HG03135 (cell line): Measurements from ENCODE around the gene ADARB2.
"Not testable (repeated sequence)": the region's sequence is repeated elsewhere in the genome, so short reads cannot be mapped to it uniquely, and the experiment has no call there.

Source experiments
- ATAC-seq: cut with Tn5 transposase; IDR thresholded peaks from one replicate; pipeline ENCODE4 v1.9.1; 2021; ENCODE audit warnings: mild to moderate bottlenecking, moderate library complexity; ENCODE audit not compliant: unreplicated experiment

Gene ADARB2

GRCh38 chr10:1253523-1254353, 483.6 kb downstream of the ADARB2 start:
- no peak for ATAC-seq

- no peak for ATAC-seq
These were observed 485.6 kb downstream of the ADARB2 start for GRCh38 chr10:1251769-1252168.

- no peak for ATAC-seq
These were observed 488.0 kb downstream of the ADARB2 start for GRCh38 chr10:1249142-1249920.

- ATAC-seq = not testable (repeated sequence)
These were observed 489.1 kb downstream of the ADARB2 start for GRCh38 chr10:1248262-1248630.

- ATAC-seq = no peak
These were observed 489.6 kb downstream of the ADARB2 start for GRCh38 chr10:1247598-1248261.

- ATAC-seq = no peak
These were observed 492.8 kb downstream of the ADARB2 start for GRCh38 chr10:1244493-1244892.

GRCh38 chr10:1243486-1244234, 493.7 kb downstream of the ADARB2 start:
- ATAC-seq = no peak

- no peak for ATAC-seq
These were observed 494.4 kb downstream of the ADARB2 start for GRCh38 chr10:1242975-1243374.

- no peak for ATAC-seq
These were observed 495.1 kb downstream of the ADARB2 start for GRCh38 chr10:1241973-1242935.

GRCh38 chr10:1241322-1241890, 495.9 kb downstream of the ADARB2 start:
- ATAC-seq = no peak

- no peak for ATAC-seq
These were observed 497.0 kb downstream of the ADARB2 start for GRCh38 chr10:1240341-1240775.

GRCh38 chr10:1233031-1233430, 504.3 kb downstream of the ADARB2 start:
- ATAC-seq = no peak

- ATAC-seq = no peak
These were observed 505.0 kb downstream of the ADARB2 start for GRCh38 chr10:1232164-1232911.

GRCh38 chr10:1230592-1231275, 506.6 kb downstream of the ADARB2 start:
- no peak for ATAC-seq

- no peak for ATAC-seq
These were observed 507.2 kb downstream of the ADARB2 start for GRCh38 chr10:1230138-1230537.

- ATAC-seq = no peak
These were observed 507.8 kb downstream of the ADARB2 start for GRCh38 chr10:1229574-1229973.

- ATAC-seq = no peak
These were observed 508.2 kb downstream of the ADARB2 start for GRCh38 chr10:1229116-1229515.

- no peak for ATAC-seq
These were observed 508.8 kb downstream of the ADARB2 start for GRCh38 chr10:1228467-1228975.
